Measurements from ENCODE around the gene TET2.

The TET2 gene

GRCh38 chr4:105140684-105141490 is 5.8 kb upstream of the TET2 start:
- DNase-seq (ENCODE audit: low spot score), result no peak

GRCh38 chr4:105145156-105145902 is 1.3 kb upstream of the TET2 start:
- DNase-seq (ENCODE audit: low spot score), result no peak

GRCh38 chr4:105145903-105146275 is 787 bp upstream of the TET2 start:
- DNase-seq (ENCODE audit: low spot score), result no peak

- DNase-seq (ENCODE audit: low spot score), result no peak
Observed at GRCh38 chr4:105147016-105147552, 408 bp downstream of the TET2 start.

GRCh38 chr4:105147553-105148161 is 981 bp downstream of the TET2 start:
- no peak for DNase-seq (ENCODE audit: low spot score)

- no peak for DNase-seq (ENCODE audit: low spot score)
Observed at GRCh38 chr4:105148356-105148755, 1.7 kb downstream of the TET2 start.

GRCh38 chr4:105148776-105149175 is 2.1 kb downstream of the TET2 start:
- DNase-seq (ENCODE audit: low spot score), result no peak

- no peak for DNase-seq (ENCODE audit: low spot score)
Observed at GRCh38 chr4:105149771-105150170, 3.1 kb downstream of the TET2 start.

- DNase-seq (ENCODE audit: low spot score), result no peak
Observed at GRCh38 chr4:105150503-105150902, 3.8 kb downstream of the TET2 start.

GRCh38 chr4:105153749-105154148 is 7.1 kb downstream of the TET2 start:
- no peak for DNase-seq (ENCODE audit: low spot score)

- DNase-seq (ENCODE audit: low spot score), result no peak
Observed at GRCh38 chr4:105154576-105154975, 7.9 kb downstream of the TET2 start.

GRCh38 chr4:105155426-105155825 is 8.8 kb downstream of the TET2 start:
- DNase-seq (ENCODE audit: low spot score), result no peak

- DNase-seq (ENCODE audit: low spot score), result no peak
Observed at GRCh38 chr4:105158837-105159236, 12.2 kb downstream of the TET2 start.

GRCh38 chr4:105162123-105162796 is 15.6 kb downstream of the TET2 start:
- DNase-seq (ENCODE audit: low spot score), result no peak

- no peak for DNase-seq (ENCODE audit: low spot score)
Observed at GRCh38 chr4:105164548-105164947, 17.9 kb downstream of the TET2 start.

- no peak for DNase-seq (ENCODE audit: low spot score)
Observed at GRCh38 chr4:105166066-105166465, 19.4 kb downstream of the TET2 start.

GRCh38 chr4:105170711-105171110 is 24.0 kb downstream of the TET2 start:
- DNase-seq (ENCODE audit: low spot score), result no peak

- DNase-seq (ENCODE audit: low spot score), result no peak
Observed at GRCh38 chr4:105171912-105172311, 25.2 kb downstream of the TET2 start.

- DNase-seq (ENCODE audit: low spot score), result no peak
Observed at GRCh38 chr4:105174098-105174497, 27.4 kb downstream of the TET2 start.

GRCh38 chr4:105179539-105180401 is 33.1 kb downstream of the TET2 start:
- peak; percentile 11 for DNase-seq (ENCODE audit: low spot score)

- DNase-seq (ENCODE audit: low spot score), result no peak
Observed at GRCh38 chr4:105181259-105181658, 34.6 kb downstream of the TET2 start.

Data from hepatic stellate cell (primary cell).